MM.1S (cell line): Measurements from ENCODE around the gene ANK2.

Experiments used
- DNase-seq: peaks from one replicate; pipeline ENCODE4 v3.0.0-alpha.2; 2015
- H2AFZ ChIP-seq: fragments of 300-600 bp; sonication (generic); 2 replicates; pipeline ENCODE4 v1.6.0; 2016; ENCODE audit warnings: antibody characterized with exemption, low read length
- H3F3A ChIP-seq: fragments of 300-600 bp; sonication (generic); 2 replicates; pipeline ENCODE4 v1.6.1; 2016; ENCODE audit warnings: mild to moderate bottlenecking, antibody characterized with exemption, low read length, moderate library complexity, mixed read lengths; ENCODE audit not compliant: insufficient read depth
- H3K27ac ChIP-seq: fragments of 300-600 bp; sonication (generic); 2 replicates; pipeline ENCODE4 v1.5.1; 2016; ENCODE audit warnings: mild to moderate bottlenecking, low read length
- H3K27me3 ChIP-seq: fragments of 300-600 bp; sonication (generic); replicated peaks from 2 replicates; pipeline ENCODE4 v1.6.0; 2016; ENCODE audit warnings: low read length; ENCODE audit not compliant: insufficient read depth
- H3K36me3 ChIP-seq: fragments of 300-600 bp; sonication (generic); replicated peaks from 2 replicates; pipeline ENCODE4 v1.6.1; 2016; ENCODE audit warnings: mild to moderate bottlenecking, low read length, mixed read lengths; ENCODE audit not compliant: insufficient read depth
- H3K4me1 ChIP-seq: fragments of 300-600 bp; sonication (generic); 2 replicates; pipeline ENCODE4 v1.6.1; 2016; ENCODE audit warnings: low read length, mixed read lengths
- H3K4me2 ChIP-seq: fragments of 300-600 bp; sonication (generic); 2 replicates; pipeline ENCODE4 v1.6.0; 2016; ENCODE audit warnings: low read depth, low read length
- H3K4me3 ChIP-seq: fragments of 300-600 bp; sonication (generic); 2 replicates; pipeline ENCODE4 v1.5.1; 2016; ENCODE audit warnings: low read length, mixed read lengths
- H3K79me2 ChIP-seq: fragments of 300-600 bp; sonication (generic); 2 replicates; pipeline ENCODE4 v1.6.1; 2016; ENCODE audit warnings: mixed run types, low read length, mixed read lengths
- H3K9ac ChIP-seq: fragments of 300-600 bp; sonication (generic); 2 replicates; pipeline ENCODE4 v1.6.1; 2016; ENCODE audit warnings: low read length, mixed read lengths
- H3K9me2 ChIP-seq: fragments of 300-600 bp; sonication (generic); replicated peaks from 2 replicates; pipeline ENCODE4 v1.6.1; 2016; ENCODE audit warnings: mild to moderate bottlenecking, low read length, mixed read lengths; ENCODE audit not compliant: insufficient read depth
- H3K9me3 ChIP-seq: fragments of 300-600 bp; sonication (generic); replicated peaks from 2 replicates; pipeline ENCODE4 v1.6.1; 2016; ENCODE audit warnings: mild to moderate bottlenecking, low read length, mixed read lengths; ENCODE audit not compliant: insufficient read depth
- H4K20me1 ChIP-seq: fragments of 300-600 bp; sonication (generic); 2 replicates; pipeline ENCODE4 v1.6.1; 2016; ENCODE audit warnings: mild to moderate bottlenecking, low read length, moderate library complexity, mixed read lengths; ENCODE audit not compliant: insufficient read depth
- EZH2 ChIP-seq: fragments of 300-600 bp; sonication (generic); optimal IDR thresholded peaks from 2 replicates; pipeline ENCODE3; 2017; ENCODE audit warnings: low read depth, mild to moderate bottlenecking, antibody characterized with exemption, low read length, mixed read lengths
- EZH2phosphoT487 ChIP-seq: fragments of 300-600 bp; sonication (generic); IDR thresholded peaks from 2 replicates; pipeline ENCODE4 v1.6.1; 2018; ENCODE audit warnings: antibody characterized with exemption, low read length
- TF ChIP-seq, protein P1 (sequence below): fragments of 300-600 bp; sonication (generic); IDR thresholded peaks from 2 replicates; pipeline ENCODE4 v1.5.1; 2016; ENCODE audit warnings: antibody characterized with exemption, low read length, mixed read lengths

The ANK2 gene

DNA sequence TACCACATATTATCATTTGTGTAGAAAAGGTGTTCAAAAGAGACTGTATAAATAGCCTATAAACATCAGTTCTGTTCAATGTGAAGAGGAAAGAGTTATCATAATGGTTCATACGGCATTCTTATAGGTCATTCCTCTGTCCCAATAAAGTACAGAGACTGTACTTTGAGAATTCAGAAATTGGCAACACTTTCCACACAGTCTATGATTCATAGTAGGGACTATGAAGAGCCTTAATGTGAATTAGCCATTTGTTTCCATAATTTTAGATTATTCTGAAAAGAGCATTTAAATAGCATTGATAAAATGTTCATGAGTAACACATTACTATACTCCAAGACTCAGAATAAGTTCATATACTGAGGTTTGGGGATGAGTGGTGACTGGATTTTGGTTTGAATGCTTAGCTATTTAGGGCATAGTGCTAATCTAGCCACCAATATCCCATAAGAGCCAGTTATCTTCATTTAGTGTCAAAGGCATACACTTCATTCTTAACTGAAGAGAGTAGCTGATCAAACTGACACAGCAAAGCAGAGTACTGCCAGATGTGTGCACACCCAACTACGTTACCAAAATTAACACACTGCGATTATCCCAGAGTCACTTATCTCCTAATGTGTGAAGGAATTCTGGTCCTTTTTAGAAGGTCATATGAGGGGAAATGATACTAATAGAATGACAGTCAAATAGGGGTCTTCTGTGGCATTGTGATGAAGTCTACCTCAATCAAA is 10.2 kb downstream of the ANK2 start:
- Histone ChIP-seq H3F3A (no peaks in the 10 kb centered on the region), H3K9ac (no peak overlapping the region), H3K27me3 (no peaks in the 10 kb centered on the region), H3K4me2 (no peak overlapping the region), H3K9me2 (no peaks in the 10 kb centered on the region), H2AFZ (no peak overlapping the region), H4K20me1 (no peaks in the 10 kb centered on the region), H3K4me1 (no peaks in the 10 kb centered on the region), H3K4me3 (no peak overlapping the region), H3K79me2 (no peaks in the 10 kb centered on the region), H3K27ac (no peak overlapping the region), H3K9me3 (no peaks in the 10 kb centered on the region), H3K36me3 (no peaks in the 10 kb centered on the region)
- TF ChIP-seq, protein P1, sequence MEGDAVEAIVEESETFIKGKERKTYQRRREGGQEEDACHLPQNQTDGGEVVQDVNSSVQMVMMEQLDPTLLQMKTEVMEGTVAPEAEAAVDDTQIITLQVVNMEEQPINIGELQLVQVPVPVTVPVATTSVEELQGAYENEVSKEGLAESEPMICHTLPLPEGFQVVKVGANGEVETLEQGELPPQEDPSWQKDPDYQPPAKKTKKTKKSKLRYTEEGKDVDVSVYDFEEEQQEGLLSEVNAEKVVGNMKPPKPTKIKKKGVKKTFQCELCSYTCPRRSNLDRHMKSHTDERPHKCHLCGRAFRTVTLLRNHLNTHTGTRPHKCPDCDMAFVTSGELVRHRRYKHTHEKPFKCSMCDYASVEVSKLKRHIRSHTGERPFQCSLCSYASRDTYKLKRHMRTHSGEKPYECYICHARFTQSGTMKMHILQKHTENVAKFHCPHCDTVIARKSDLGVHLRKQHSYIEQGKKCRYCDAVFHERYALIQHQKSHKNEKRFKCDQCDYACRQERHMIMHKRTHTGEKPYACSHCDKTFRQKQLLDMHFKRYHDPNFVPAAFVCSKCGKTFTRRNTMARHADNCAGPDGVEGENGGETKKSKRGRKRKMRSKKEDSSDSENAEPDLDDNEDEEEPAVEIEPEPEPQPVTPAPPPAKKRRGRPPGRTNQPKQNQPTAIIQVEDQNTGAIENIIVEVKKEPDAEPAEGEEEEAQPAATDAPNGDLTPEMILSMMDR = no peak
- TF ChIP-seq EZH2phosphoT487 (no peak), EZH2 (no peak)
- DNase-seq = no peak

DNA sequence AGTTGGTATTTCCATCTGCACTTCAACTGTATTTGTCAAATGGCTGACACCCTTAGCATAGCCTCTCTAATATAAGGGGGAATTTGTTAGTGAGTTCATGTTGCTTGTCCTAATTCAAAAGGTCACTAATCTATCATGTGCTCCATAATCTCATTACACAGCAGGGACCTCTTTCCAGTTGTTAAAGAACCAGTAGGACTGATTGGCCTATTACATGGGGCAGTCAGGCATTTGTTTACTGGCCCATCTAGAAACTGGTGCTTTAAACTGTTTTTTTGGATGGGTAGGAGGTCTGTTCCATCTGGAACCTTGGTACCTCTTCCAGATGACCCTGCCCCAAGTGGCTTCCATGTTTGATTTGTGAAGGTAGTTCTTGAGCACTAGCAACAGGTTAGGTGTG is 11.4 kb downstream of the ANK2 start:
- Histone ChIP-seq H3K79me2 (no peaks in the 10 kb centered on the region), H3K27me3 (no peaks in the 10 kb centered on the region), H3K4me3 (no peak overlapping the region), H3K4me1 (no peaks in the 10 kb centered on the region), H3K4me2 (no peak overlapping the region), H3K27ac (no peak overlapping the region), H3K9me3 (no peaks in the 10 kb centered on the region), H3K9me2 (no peaks in the 10 kb centered on the region), H4K20me1 (no peaks in the 10 kb centered on the region), H2AFZ (no peak overlapping the region), H3K9ac (no peak overlapping the region), H3K36me3 (no peaks in the 10 kb centered on the region), H3F3A (no peaks in the 10 kb centered on the region)
- DNase-seq = no peak
- TF ChIP-seq EZH2phosphoT487 (no peak), EZH2 (no peak)
- TF ChIP-seq, protein P1 = no peak

DNA sequence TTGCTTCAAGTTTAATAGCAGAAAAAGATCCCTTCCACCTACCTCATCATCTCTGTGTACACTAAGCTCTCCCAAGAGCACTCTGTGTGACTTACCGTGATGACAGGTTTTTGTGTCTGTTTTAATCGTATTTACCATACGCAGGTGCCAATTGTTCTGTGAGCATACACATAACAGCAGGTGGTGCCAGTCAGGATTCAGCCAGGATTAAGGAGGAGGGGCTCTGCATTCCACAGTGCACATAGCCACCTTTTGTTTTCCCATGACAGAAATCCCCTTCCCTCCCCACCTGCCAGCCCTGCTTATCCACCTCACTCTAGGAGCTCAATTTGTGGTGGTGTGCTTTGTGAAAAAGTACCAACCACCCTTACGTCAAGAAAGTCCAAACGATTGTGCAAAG is 14.8 kb downstream of the ANK2 start:
- no peaks in the 10 kb centered on the region for H3K9me3 ChIP-seq
- no peaks in the 10 kb centered on the region for H4K20me1 ChIP-seq
- no peak overlapping the region for H3K27ac ChIP-seq
- no peak for DNase-seq
- H3K9me2 ChIP-seq = no peaks in the 10 kb centered on the region
- no peaks in the 10 kb centered on the region for H3K79me2 ChIP-seq
- H3F3A ChIP-seq = no peaks in the 10 kb centered on the region
- no peak overlapping the region for H3K4me2 ChIP-seq
- no peak overlapping the region for H2AFZ ChIP-seq
- H3K4me3 ChIP-seq = no peak overlapping the region
- no peaks in the 10 kb centered on the region for H3K27me3 ChIP-seq
- no peak overlapping the region for H3K9ac ChIP-seq
- TF ChIP-seq EZH2phosphoT487 (no peak), EZH2 (no peak)
- TF ChIP-seq, protein P1 = no peak
- no peaks in the 10 kb centered on the region for H3K4me1 ChIP-seq
- H3K36me3 ChIP-seq = no peaks in the 10 kb centered on the region
